NCI-H345 treated with DMSO at 0.1 percent for 48 hours (cell line): ENCODE measurements around the gene ORAI1.
"Not testable (repeated sequence)": the region's sequence is repeated elsewhere in the genome, so short reads cannot be mapped to it uniquely, and the experiment has no call there.

Source experiments
- DNase-seq: peaks from one replicate; lab custom pipeline; 2025; ENCODE audit not compliant: unreplicated experiment; lab: John Stamatoyannopoulos, UW

Gene ORAI1

DNA sequence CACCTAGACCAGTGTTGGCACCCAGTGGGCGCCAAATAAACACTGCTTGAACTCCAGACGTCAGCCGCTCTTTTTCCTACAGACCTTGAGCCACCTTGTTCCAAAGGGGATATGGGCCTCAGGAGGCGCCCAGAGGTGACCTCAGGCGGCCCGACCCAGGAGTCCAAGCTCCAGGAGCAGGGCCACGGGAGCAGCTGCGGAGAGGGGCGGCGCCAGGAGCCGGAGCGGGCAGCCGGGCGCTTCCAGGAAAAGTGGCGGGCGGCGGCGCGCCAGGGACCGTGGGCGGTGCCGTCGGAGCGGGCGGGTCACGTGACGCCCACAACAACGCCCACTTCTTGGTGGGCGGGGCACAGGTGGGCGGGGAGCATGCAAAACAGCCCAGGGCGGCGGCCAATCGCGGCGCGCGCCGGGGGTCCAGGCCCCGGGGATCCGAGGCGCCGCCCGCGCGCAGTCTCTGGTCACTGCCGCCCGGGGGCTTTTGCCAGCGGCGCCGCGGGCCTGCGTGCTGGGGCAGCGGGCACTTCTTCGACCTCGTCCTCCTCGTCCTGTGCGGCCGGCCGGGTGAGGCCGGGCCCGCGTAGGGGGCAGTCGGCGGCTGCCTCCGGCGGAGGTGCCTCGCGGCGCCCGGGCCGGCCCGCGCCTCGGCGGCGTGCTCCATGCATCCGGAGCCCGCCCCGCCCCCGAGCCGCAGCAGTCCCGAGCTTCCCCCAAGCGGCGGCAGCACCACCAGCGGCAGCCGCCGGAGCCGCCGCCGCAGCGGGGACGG lies at the start of gene ORAI1:
TSS of gene ORAI1 (plus strand) at position 444 of the 766 bp plus-strand sequence.
- DNase-seq: peak; percentile 93

DNA sequence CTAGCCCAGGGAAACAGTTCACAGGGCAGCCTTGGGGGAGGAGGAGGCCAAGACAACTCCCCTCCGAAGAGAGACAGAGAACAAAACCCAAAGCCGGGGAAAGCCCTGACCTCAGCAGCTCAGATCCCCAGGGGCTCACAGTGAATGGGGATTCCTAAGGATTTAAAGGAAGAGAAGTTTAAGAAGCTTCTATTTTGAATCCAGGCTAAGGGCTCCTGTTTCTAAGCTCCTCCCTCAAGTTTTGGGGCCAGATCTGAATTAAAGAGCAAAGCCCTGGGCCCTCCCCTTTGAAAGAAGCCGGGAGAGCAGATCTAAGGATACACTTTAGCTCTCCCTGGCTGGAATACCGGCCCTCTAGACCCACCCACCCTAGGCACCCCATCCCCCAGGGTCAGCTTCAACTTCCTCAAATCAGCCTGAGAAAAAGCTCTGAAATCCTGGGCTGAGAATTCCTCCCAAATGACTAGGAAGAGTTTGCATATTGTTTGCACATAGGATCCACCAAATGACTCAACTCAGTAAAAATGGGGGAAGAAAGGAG lies 49.4 kb upstream of the ORAI1 start:
- no peak for DNase-seq

DNA sequence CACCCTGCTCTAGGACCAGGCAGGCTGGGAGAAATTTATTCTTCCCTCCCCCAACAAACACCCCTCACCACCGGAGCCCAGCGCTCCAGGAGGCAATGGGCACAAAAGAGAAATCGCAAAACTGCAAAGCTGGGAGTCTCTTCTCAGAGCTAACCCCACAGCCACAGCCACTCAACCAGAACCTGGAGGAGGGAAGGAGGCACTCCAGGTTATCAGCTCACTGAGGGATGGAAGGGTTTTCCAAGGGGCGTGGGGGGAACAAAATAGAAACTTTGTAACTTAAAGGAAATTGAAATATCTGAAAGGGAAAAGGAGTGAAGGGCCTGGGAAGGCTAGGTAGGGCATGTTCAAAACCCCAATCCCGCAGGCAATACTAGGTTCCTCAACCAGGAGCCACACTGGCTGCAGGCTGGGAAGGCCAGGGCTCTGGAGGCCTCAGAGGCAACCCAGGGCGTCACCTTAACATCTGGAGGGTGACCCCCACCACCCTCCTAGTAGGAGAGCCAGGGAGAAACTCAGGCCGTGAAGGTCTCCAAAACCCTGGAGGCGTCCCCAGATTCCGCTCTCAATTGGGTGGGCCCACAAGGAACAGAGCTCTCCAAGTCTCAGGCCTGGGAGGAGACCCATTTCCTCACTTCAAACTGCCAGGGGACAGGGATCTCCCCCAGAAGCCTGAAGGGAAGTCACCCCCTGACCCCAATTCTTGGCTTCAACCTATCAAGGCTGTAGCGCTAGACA lies 48.7 kb upstream of the ORAI1 start:
- DNase-seq: no peak

DNA sequence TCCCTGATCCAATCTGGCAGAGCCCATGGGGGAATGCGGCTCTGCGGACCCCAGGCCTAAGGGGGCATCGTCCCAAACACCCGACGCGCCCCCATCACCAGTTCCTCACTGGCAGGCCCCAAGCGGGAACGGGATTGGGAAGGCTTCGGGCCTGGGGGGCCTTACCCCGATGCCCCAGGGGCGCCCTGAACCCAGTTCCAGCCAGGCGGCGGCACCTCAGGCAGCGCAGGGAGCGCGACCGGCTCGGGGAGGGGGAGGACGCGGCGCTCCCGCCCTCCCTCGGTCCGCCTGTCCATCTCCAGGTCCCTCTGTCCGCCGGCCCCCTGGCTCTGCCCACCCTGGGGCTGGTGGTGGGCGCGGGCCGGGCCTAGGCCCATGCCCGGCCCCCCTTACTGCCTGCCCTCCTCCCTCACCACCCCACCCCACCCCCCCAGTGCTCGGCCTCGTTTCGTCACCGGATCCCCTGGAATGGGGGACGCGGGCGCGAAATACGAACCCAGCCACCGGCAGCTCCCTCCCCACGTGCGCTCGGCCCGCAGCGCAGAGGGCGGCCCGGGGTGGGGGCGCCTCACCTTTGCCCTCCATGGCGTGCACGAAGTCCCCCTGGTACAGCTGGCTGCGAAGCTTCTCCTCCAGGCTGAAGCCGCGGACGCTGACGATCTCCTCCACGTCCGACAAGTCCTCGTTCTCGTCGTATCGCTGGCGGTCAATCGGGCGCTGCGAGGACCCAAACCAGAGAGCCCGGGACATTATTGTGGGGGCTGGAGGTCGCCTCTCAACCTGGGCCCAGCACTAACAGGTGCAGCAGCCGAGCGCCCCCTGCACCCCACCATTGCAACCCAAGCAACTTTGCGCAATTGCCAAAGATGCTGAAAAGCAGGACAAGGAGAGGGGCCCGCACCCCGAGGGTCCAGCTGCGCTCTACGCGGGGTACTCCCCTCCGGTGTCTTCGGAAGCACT lies 47.8 kb upstream of the ORAI1 start:
- DNase-seq: no peak

DNA sequence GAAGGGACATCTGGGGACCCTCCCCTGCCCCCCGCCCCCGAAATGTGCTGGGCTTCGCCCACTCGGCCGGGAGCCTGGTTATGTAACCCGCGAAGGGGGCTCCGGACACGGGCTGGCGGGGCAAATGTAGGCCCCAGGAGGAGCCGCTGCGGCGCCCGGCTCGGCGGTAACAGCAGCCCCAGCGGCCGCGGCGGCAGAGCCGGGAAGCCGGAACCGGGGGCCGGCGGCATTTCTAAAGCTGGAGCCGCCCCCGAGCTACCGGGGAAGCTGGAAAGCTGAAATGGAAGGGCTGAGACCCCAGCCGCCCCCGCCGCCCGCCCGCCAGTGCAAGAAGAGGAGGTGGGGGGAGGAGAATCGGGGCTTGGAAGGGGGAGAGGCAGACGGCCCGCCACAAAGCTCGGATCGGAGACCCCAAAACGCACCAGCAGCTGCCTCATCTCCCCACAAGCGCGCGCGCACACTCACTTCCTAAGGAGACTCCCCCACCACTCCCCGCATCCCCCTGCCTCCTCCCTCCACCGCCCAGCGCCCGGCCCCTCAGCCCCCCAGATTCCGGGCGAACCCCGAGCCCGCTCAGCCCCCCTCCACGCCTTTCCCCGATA lies 47.0 kb upstream of the ORAI1 start:
- no peak for DNase-seq

DNA sequence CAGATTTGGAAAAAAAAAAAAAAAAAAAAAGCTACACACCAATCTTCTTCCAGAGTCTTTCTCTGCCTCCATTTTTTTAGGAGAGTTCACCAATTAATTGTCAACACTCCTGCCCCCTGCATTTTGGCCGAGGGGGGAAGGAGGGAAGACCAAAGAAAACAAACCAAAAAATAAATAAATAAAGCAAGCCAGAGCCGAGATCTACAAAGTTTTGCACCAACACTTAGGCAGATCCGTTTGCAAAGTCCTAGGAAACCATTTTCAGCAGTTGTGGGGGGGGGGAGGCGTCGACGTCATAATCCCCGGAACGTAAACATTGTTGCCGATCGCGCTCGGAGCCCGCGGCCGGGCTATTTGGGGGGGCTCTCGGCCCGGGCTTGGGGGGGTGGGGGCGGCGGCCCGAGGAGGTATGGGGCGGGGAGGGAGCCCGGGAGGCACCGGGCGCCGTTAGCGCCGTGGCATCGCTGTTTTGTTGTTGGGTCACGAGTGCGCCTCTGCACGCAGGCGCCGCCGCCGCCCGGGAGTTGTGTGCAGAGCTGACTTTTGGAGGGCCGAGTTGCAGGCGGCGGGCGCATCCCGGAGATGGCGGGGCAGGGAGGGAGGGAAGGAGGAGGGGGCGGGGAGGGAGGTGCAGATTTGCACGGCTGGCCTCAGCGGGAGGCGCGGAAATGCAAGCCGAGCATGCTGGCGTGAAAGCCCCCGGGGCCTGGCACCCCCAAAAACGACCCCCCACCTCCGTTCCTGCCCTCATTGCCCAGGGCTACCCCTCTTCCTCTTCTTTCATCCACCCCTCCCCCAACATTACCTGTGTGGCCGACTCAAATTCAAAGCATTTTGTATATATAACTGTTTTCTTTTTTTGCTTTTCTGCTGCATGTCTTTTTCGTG lies 46.1 kb upstream of the ORAI1 start:
- peak; percentile 56 for DNase-seq

DNA sequence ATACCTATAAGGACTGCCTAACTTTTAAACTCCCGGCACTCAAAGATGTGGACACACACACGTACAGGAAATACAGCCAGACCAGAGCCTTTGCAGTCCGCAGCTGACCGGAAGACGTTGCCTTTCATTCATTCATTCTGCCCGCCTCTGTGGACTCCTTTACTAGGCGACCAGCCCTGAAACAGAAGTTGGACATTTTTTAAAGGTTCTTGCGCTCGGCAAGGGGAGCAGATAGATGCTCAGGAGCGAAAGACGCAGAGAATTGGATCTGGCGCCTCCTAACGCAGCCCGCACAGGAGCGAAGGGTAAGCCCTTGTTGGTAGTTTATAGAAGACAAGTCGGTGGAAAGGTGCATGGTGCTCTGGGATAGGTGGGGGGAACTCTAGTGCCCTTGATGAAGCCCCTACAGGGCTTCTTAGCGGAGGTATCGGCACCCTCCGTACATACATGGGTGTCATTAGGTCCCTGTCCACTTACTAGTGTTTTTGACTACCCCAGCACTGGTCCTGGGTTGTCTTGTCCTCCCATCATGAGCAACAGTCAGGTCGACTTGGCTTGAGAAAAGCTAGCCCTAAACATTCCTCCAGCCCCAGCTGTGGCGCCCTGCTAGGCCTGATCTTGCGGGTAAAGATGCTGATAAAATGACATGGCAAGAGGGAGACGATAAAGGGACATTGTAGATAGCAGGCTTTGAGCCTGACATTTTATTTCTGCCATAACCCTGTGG lies 45.2 kb upstream of the ORAI1 start, which contains the start of gene KDM2B:
TSS of gene KDM2B (minus strand) at position 65 of the 727 bp plus-strand sequence. CDS start 112 bp downstream, outside the sequence.
- no peak for DNase-seq

DNA sequence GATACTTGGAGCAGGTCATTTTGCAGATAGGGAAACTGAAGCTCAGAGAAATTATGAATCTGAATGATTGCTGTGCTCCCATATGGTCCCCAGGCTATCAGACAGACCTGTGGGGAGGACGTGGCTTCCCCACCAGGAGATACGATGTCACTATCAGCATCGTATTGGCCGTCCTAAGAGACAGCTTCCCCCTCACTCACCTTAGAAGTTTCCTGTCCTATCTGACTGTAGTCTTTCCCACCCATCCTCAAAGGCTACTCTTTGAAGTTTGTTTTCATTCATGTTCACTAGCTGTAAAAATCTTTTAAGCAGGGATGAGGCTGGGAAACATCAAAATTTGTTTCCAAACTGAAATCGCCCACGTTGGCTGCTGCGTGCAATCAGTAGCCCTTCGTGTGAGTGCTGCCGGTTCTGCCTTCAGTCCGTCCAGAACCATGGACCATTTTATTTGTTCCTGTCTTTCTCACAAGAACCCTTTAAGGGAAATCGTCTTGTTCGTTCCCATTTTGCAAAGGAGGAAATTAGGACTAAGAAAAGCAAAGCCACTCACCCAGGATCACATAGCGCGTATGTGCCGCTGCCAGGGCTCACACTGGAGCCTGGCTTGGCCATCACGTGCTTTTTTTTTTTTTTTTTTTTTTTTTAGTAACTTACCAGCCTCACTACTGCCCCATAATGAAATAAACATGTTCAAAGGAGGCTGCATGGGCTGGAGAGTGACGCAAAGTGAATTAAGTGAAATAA lies 44.5 kb upstream of the ORAI1 start:
- DNase-seq: no peak

DNA sequence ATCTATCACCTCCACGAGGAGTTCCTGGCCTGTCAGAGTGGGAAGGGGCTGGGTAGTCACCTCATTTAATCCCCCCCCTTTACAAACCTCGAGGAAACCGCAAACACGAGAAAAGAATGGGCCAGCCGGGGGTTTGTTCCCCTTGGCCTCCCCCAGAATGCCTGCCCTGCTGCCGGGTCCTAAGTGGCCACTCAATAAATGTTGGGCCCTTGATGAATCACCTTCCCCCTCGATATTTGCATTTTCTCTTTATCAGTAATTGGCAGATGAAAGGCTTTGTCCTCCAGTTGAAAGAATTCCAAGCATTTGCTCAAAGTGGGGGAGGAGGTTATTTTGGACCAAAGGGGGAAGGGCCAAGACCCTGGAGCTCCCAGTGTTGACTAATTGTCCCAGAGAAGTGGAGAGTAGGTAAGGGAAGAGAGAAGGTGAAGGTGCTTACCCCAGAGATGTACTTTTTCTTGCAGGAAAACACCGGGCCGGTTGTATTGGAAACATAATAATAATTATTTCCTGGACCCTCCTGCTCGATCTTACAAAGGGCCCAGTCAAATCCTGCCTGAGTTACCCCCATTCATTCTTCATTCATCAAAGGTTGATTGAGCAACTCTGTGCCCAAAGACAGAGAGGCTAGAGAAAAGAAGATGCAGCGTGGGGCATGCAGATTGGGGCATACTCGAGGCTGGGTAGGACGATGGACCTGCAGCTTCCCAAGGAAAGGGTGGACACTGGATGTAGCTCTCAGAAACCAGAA lies 43.6 kb upstream of the ORAI1 start:
- DNase-seq: no peak

DNA sequence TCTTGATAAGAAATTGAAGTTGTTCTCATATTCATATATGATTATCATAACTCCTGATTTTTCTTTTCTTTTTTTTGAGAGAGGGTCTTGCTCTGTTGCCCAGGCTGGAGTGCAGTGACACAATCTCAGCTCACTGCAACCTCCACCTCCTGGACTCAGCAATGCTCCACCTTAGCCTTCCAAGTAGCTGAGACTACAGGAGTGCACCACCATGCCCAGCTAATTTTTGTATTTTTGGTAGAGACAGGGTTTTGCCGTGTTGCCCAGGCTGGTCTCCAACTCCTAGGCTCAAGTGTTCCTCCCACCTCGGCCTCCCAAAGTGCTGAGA lies 43.0 kb upstream of the ORAI1 start:
- DNase-seq: not testable (repeated sequence)

DNA sequence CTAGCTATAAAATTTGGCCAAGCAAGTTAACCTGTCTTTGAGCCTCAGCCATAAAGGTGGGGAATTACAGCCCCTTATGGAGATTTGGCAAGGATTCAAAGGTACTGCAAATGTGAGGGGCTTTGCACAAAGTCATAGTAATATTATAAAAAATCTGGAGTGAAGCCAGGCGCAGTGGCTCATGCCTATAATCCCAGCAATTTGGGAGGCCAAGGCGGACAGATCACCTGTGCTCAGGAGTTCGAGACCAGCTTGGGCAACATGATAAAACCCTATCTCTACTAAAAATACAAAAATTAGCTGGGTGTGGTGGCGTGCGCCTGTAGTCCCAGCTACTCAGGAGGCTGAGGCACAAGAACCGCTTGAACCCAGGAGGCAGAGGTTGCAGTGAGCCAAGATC lies 41.4 kb upstream of the ORAI1 start:
- not testable (repeated sequence) for DNase-seq

DNA sequence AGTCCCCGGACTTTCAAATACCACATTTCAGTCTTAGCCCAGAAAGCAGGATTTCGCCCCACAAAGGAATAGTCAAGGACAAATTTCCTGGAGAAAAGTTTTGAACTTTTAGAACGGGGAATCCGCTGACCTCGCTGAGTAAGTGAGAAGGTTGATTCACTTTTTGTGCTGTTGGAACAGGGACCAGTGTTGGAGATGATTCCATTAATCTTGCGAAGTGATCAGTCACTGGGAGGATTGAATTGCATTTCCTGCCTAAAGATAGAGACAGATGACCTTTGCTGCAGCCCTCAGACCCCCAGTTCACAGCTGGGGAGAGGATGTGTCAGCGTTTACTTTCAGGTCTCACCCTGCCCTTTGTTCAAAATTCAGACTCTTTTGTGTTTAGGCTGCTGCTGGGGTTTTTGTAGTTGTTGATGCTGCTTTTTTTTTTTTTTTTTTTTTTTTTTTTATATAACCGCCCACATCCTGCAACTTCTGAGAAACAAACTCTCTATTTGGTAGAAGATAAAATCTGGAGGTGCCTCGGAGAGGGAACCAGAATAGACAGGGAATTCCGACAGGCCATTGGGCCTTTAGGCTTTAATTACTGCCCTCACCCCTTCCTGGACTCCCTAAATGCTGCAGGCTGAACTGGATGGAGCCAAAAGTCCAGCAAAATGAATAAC lies 35.7 kb upstream of the ORAI1 start:
- no peak for DNase-seq

DNA sequence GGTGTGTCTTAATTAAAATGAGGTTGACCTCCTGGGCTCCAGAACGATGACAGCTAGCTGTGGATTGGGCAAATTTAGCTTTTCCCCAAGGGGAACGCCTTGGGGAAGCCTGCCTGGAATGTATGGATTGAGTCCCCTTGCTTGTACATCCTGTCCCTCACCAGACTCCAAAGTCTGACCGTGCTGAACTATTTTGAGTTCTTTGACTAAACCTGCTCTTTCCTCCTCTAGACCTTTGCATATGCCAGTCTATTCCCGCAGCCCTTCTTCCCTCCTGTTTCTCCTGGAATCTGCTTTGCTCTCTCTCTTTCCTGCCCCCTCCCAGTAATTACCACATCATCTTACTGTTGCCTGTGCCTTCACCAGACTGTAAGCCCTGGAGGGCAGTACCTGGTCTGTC lies 34.0 kb upstream of the ORAI1 start:
- no peak for DNase-seq

DNA sequence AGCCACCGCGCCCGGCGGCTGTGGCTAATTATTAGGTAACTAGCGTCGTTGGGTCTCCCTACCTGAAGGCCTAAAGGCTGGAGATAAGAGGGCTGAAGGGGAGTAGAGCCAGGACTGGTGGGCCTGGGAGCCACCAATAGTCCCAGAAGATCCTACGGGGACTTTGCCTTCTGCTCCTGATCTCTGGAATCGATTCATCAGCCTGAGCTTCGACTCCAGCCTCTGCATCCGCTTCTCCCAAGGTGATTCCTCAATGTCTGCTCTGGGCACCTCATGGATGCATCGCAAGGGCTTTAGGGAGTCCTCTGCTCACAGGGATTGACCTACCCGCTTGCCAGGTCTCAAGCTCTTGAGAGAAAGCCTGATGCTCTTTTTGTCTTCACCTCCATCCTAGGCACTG lies 30.8 kb upstream of the ORAI1 start:
- DNase-seq: no peak

DNA sequence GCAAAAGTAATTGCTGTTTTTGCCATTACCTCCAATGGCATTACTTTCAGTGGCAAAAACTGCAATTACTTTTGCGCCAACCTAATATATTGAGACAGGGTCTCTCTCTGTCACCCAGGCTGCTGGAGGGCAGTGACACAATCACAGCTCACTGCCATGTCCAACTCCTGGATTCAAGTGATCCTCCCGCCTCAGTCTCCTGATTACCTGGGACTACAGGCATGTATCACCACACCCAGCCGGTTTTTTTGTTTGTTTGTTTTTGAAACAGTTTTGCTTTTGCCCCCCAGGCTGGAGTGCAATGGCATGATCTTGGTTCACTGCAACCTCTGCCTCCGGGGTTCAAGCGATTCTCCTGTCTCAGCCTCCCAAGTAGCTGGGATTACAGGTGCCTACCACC lies 29.8 kb upstream of the ORAI1 start:
- DNase-seq: no peak

DNA sequence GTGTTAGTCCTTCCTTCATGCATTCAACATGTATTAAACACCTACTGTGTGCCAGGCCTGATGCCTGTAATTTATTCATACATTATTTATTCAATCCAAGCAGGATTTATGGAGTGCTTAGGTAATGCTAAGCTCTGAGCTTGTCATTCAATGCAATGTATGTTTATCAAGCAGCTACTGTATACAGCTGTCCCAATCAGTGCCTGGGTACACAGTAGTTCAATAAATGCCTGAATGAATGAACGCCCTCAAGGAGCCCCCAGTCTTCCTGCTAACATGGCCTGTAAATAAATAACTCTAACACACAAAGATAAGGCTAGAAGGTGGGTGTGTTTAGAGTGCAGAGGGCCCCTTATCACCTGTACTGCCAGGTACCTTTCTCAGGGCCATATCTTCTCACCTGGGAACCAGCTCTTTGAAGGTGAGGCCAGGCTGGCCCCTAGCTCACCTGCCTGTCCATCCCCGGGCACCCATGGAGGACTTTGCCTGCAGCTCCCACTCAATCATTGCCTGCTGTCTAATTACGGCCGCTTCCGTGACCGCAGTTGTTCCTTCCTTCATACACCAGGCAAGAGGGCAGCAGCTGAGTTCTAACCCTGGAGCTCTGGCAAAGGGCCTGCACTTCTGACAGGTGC lies 25.5 kb upstream of the ORAI1 start:
- no peak for DNase-seq

DNA sequence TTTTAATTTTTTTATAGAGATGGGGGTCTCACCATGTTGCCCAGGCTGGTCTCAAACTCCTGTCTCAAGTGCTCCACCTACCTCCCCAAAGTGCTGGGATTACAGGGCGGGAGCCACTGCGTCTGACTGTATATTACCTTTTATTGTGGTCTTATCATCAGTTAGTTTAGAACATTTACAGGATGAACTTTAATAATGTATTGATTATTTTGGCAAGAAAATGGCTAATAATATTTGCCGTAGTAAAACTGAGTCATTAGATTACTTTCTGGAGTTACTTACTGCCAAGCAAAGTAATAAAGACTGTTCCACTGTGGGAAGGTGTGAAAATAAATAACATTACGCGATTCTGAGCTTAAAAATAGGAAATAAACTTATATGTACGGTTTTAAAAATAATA lies 23.6 kb upstream of the ORAI1 start:
- DNase-seq: no peak
